Ovary (tissue), 9 donors: ENCODE results near the gene NFIB. TPM values are rescaled to one million over a fixed set of nuclear protein-coding genes. Genes with fewer than 3 reads are reported as not detected.

ENCODE experiments used
- DNase-seq, 5 donors: peaks; one replicate each; pipeline ENCODE4 v3.0.0-alpha.2; 2019 to 2020
- H3K27ac ChIP-seq, 2 donors: fragments of 200-600 bp; one replicate each; pipeline versions ENCODE4 v1.5.1 to v1.8.0; 2019 to 2022
- H3K27me3 ChIP-seq: fragments of 200-600 bp; one replicate; pipeline ENCODE4 v1.8.0; 2022
- H3K36me3 ChIP-seq: fragments of 200-600 bp; sonication (generic); one replicate; pipeline ENCODE4 v1.5.1; 2019
- H3K4me1 ChIP-seq: one replicate; pipeline ENCODE4 v1.8.1; 2013; ENCODE audit warnings: mild to moderate bottlenecking, moderate library complexity; ENCODE audit not compliant: insufficient read depth
- H3K4me3 ChIP-seq: fragments of 200-600 bp; sonication (generic); one replicate; pipeline ENCODE4 v1.5.1; 2017
- H3K9me3 ChIP-seq, 2 donors: fragments of 200-600 bp in 1 of 2; sonication (generic) in 1 of 2; one replicate each; pipeline versions ENCODE4 v1.5.1 to v1.8.1; 2013 to 2019; ENCODE audit warnings: mild to moderate bottlenecking in 1 of 2, moderate library complexity in 1 of 2
- EP300 ChIP-seq: sonication (generic); formaldehyde crosslinking; IDR thresholded peaks from one replicate; pipeline ENCODE4 v1.6.1; 2017; ENCODE audit warnings: antibody characterized with exemption
- POLR2A ChIP-seq: fragments of 450-650 bp; IDR thresholded peaks from one replicate; pipeline ENCODE4 v1.6.1; 2017; ENCODE audit warnings: antibody characterized with exemption, mild to moderate bottlenecking, moderate library complexity
- WGBS, 3 donors: extraction: QIAGEN DNeasy Blood & Tissue Kit in 1 of 3; methylation state at CpG; one replicate each; pipeline versions ENCODE4 v1.1.5 to v1.1.7; 2013 to 2017; 5-methylcytosine and 5-hydroxymethylcytosine counted together
- intact Hi-C, 4 donors: fragments of 100-400 bp; cut with DNase I; formaldehyde crosslinking; loops; one replicate each; pipeline versions ENCODE4 v1.11.0 to v1.15.1; 2022 to 2023
- polyA plus RNA-seq, 2 donors: library from polyadenylated mRNA; stranded (reverse); fragments of 200-250 nt in 1 of 2; fragments of 350-450 nt in 1 of 2; fragmentation: Illumina TruSeq in 1 of 2; extraction: RNeasy Lipid Tissue Mini Kit (QIAGEN cat#74804) in 1 of 2; gene quantifications; one replicate each; pipeline ENCODE4 v1.2.3, GENCODE V29; 2013 to 2014
- total RNA-seq, 7 donors: library from RNA; depleted of rRNA in 2 of 7; stranded (reverse); fragments of >200 nt in 2 of 7; fragmentation: NEBNext Ultra II Directional in 3 of 7; extraction: Animal tissue kit (Norgen Biotek cat#: 25700) in 3 of 7; gene quantifications; one replicate each; pipeline versions ENCODE4 v1.1.0 to v1.2.4, GENCODE V29; 2016 to 2023
- TF ChIP-seq, protein P1 (sequence below), 3 donors: fragments of 450-650 bp in 2 of 3; fragments of 200-600 bp in 1 of 3; IDR thresholded peaks; one replicate each; pipeline versions ENCODE4 v1.5.1 to v1.8.0; 2016 to 2022; ENCODE audit warnings: antibody characterized with exemption in 3 of 3, mild to moderate bottlenecking in 1 of 3
- donor health status: DM: no; HTN: no; CAD: no; lungs with moderate emphysema.
- donor health status: DM: no; HTN: no; CAD: no.
- donor health status: Bipolar disorder and iron deficiency.
- donor health status: DM: yes; HTN: yes; CAD: no.
- donor health status: DM: no; HTN: no; CAD: no.
- donor health status: DM: yes; HTN: yes; CAD: no.

Gene NFIB
- total and polyA plus RNA-seq, 9 donors = 8.7 to 111 (median 53.2) TPM

DNA sequence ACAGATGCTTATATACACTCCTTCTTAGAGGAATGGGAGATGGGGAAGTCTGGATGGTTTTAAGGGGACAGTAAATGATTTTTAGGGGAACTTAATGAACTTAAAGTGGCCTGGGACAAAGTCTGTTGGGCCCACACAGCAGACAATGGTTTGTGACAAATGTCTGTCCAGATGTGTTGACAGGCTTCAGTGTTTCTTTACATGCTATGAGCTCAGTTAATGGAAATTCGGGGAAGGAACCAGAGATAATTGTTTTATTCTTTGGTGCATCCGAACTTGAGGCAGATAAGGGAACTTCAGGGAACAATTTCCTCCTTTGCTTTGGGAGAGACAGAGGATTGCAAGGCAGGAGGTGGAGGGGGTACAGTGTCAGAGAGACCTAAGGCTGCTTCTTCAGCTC is 52.3 kb downstream of the NFIB start:
- H3K27ac ChIP-seq = no peak overlapping the region
- TF ChIP-seq EP300 = no peak
- TF ChIP-seq POLR2A = no peak
- TF ChIP-seq, protein P1, sequence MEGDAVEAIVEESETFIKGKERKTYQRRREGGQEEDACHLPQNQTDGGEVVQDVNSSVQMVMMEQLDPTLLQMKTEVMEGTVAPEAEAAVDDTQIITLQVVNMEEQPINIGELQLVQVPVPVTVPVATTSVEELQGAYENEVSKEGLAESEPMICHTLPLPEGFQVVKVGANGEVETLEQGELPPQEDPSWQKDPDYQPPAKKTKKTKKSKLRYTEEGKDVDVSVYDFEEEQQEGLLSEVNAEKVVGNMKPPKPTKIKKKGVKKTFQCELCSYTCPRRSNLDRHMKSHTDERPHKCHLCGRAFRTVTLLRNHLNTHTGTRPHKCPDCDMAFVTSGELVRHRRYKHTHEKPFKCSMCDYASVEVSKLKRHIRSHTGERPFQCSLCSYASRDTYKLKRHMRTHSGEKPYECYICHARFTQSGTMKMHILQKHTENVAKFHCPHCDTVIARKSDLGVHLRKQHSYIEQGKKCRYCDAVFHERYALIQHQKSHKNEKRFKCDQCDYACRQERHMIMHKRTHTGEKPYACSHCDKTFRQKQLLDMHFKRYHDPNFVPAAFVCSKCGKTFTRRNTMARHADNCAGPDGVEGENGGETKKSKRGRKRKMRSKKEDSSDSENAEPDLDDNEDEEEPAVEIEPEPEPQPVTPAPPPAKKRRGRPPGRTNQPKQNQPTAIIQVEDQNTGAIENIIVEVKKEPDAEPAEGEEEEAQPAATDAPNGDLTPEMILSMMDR (IDR thresholded peaks at IDR 0.05) = no peak
- H3K4me1 ChIP-seq = peaks cover under 1% of the 10 kb centered on the region
- WGBS, 3 donors = 74 to 87% (median 85%) methylated on average over 2 of the region's 2 CpGs
- no peak overlapping the region for H3K4me3 ChIP-seq
- no peaks in the 10 kb centered on the region for H3K36me3 ChIP-seq
- intact Hi-C loops = no loop called here
- DNase-seq = no peak
- H3K27me3 ChIP-seq = no peaks in the 10 kb centered on the region
- no peaks in the 10 kb centered on the region for H3K9me3 ChIP-seq

DNA sequence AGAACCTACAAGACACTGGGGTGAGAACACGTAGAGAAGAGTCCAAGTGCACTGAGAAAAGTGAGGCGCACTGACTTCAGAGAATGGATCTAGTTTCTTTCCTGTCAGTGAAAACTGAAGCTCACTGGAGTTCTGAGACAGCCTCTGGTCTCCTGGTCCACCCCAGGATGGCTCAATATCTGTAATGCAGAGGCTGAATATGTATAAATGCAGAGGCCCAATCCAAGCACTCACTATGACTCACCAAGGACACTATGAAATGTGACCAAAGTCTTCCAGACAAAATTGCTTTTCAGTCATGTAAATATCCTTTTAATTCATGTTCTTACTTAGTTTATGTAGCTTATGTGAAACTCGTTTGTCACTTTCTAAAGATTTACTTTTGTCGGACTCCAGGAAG is 53.8 kb downstream of the NFIB start:
- intact Hi-C loops = no loop called here
- Histone ChIP-seq H3K4me3 (no peak overlapping the region), H3K27me3 (no peaks in the 10 kb centered on the region), H3K9me3 (no peaks in the 10 kb centered on the region), H3K4me1 (peaks cover 2% of the 10 kb centered on the region), H3K27ac (no peak overlapping the region), H3K36me3 (no peaks in the 10 kb centered on the region)
- TF ChIP-seq, protein P1 (IDR thresholded peaks at IDR 0.05) = no peak
- no peak for TF ChIP-seq EP300
- no peak for TF ChIP-seq POLR2A
- no peak for DNase-seq
- WGBS, 3 donors = 93 to 99% (median 94%) methylated on average over 4 of the region's 4 CpGs

DNA sequence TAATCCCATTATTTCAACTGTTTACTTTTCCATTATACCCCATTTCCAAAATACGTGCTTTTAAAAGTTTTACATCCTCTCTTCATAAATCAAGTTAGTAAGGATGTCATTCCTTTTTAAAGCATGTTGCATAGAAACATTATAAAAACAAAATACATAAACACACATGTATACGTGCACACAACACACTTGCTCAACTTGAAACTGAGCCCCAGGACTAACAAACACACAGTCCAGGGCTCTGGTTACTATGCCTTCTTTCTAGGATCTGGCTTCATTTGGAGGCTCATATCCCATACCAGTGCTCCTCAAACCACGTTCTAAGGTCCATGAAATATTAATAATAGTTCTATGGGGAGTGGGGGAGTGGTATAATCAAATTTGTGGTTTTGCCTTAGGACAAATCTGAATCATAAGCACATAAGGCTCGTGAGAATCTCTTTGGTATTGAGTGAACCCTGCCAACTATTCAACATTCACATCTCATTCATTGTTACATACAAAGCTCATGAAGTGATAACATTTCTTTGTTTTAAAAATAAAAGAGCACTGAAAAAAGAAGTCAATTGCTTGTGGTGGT is 55.2 kb downstream of the NFIB start:
- TF ChIP-seq POLR2A (no peak), EP300 (no peak)
- TF ChIP-seq, protein P1 (IDR thresholded peaks at IDR 0.05) = no peak
- 48 to 64% (median 54%) methylated on average over 4 of the region's 4 CpGs for WGBS, 3 donors
- H3K36me3 ChIP-seq = no peaks in the 10 kb centered on the region
- no peaks in the 10 kb centered on the region for H3K9me3 ChIP-seq
- no peaks in the 10 kb centered on the region for H3K27me3 ChIP-seq
- intact Hi-C loops = no loop called here
- H3K4me3 ChIP-seq = no peak overlapping the region
- peaks cover 2% of the 10 kb centered on the region for H3K4me1 ChIP-seq
- no peak overlapping the region for H3K27ac ChIP-seq
- DNase-seq = no peak

DNA sequence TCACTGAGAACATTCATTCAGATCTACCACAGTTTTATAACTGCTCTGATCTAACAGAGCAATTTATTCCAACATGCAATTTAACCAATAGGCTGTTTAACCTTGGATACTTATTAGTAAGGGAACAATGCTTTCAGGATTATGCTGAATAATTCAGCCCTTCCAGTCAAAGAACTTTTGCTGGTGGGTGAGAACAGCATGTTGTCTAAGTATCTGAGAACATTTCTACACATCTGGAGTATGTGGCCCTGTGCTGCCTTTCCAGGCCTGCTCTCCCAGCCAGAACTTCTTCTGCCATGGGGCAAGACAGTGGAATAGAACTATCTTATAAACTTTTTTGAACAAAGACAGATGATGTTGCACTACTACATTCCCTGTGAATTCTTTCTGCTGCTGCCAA is 55.8 kb downstream of the NFIB start:
- intact Hi-C loops = no loop called here

More for the DNA sequence above, 55.8 kb downstream of the NFIB start:
- Histone ChIP-seq H3K27ac (no peak overlapping the region), H3K4me3 (no peak overlapping the region), H3K27me3 (no peaks in the 10 kb centered on the region), H3K9me3 (no peaks in the 10 kb centered on the region), H3K36me3 (no peaks in the 10 kb centered on the region), H3K4me1 (peaks cover 2% of the 10 kb centered on the region)
- TF ChIP-seq, protein P1 (IDR thresholded peaks at IDR 0.05) = no peak
- TF ChIP-seq EP300 (no peak), POLR2A (no peak)
- DNase-seq = no peak
